Activated CD8-positive, alpha-beta memory T cell treated with anti-CD3 and anti-CD28 coated beads, Interleukin-2, amount 50 U/mL, for 48 hours (primary cell): ENCODE results near the gene ADGRV1.
"Not testable (repeated sequence)": the region's sequence is repeated elsewhere in the genome, so short reads cannot be mapped to it uniquely, and the experiment has no call there.

Experiments used
- DNase-seq: peaks from one replicate; pipeline ENCODE4 v3.0.0-alpha.2; 2020

ADGRV1 gene

GRCh38 chr5:90917928-90918668 lies 359.5 kb downstream of the ADGRV1 start:
- no peak for DNase-seq

- DNase-seq: no peak
Observed at GRCh38 chr5:90921418-90921973, 362.9 kb downstream of the ADGRV1 start.

GRCh38 chr5:90924222-90924621 lies 365.6 kb downstream of the ADGRV1 start:
- DNase-seq: not testable (repeated sequence)

GRCh38 chr5:90929013-90929839 lies 370.6 kb downstream of the ADGRV1 start:
- DNase-seq: not testable (repeated sequence)

- DNase-seq: no peak
Observed at GRCh38 chr5:90930062-90930461, 371.5 kb downstream of the ADGRV1 start.

GRCh38 chr5:90930756-90931431 lies 372.3 kb downstream of the ADGRV1 start:
- DNase-seq: no peak

- DNase-seq: no peak
Observed at GRCh38 chr5:90932052-90932699, 373.6 kb downstream of the ADGRV1 start.

- DNase-seq: no peak
Observed at GRCh38 chr5:90933298-90933697, 374.7 kb downstream of the ADGRV1 start.

GRCh38 chr5:90934091-90934719 lies 375.6 kb downstream of the ADGRV1 start:
- no peak for DNase-seq

GRCh38 chr5:90934738-90935137 lies 376.1 kb downstream of the ADGRV1 start:
- DNase-seq: no peak

GRCh38 chr5:90939211-90939610 lies 380.6 kb downstream of the ADGRV1 start:
- no peak for DNase-seq

- no peak for DNase-seq
Observed at GRCh38 chr5:90940227-90940995, 381.8 kb downstream of the ADGRV1 start.

- DNase-seq: no peak
Observed at GRCh38 chr5:90941002-90941720, 382.6 kb downstream of the ADGRV1 start.

- DNase-seq: no peak
Observed at GRCh38 chr5:90944116-90944515, 385.5 kb downstream of the ADGRV1 start.

- DNase-seq: no peak
Observed at GRCh38 chr5:90947667-90948066, 389.1 kb downstream of the ADGRV1 start.

GRCh38 chr5:90948969-90949368 lies 390.4 kb downstream of the ADGRV1 start:
- no peak for DNase-seq

GRCh38 chr5:90949469-90950358 lies 391.1 kb downstream of the ADGRV1 start:
- no peak for DNase-seq

GRCh38 chr5:90955001-90955635 lies 396.5 kb downstream of the ADGRV1 start:
- no peak for DNase-seq

GRCh38 chr5:90956511-90957097 lies 398.0 kb downstream of the ADGRV1 start:
- no peak for DNase-seq
